ENCODE results near the gene MBNL3.

MBNL3 gene

DNA sequence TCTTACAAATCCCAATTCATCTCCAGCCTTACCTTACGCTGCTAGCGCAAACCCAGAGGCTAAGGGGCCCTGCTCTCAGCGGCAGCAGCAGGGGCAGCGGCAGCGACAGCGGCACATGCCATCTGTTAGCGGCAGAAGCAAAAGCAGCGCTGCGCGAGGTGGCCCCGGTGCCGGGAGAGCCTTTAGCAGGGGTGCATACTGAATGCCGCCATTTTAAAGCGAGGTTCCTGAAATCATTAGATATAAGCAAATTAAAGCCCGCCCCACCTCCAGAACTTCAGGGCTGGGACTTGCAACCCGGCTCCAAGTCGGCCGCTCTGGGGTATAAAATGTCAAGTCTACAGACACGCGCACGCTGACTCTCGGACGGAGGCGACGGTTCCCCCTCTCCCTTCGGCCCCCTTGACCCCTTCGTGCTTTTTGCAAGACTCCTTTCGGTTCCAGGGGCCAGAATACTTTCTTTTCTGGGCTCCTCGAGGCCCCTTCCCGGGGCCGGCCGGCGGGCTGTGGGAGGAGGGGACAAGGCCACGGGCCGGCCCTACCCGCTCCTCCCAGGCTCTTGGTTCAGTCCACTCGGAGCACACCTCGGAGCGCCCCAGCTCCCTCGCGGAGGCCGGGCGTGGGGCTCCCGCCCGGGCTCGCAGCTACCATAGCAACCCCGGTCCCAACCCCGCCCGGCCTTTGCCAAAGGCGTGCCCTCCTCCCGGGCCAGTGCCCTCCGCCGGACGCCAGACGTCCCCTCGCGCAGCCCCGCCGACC lies at the start of gene MBNL3:
TSS of gene MBNL3 (minus strand) at position 220 of the 759 bp plus-strand sequence. CDS start 49,427 bp downstream, outside the sequence.
- H3K4me3 ChIP-seq (ENCODE audit: low read depth, low read length) = peak within 1 kb of the TSS; percentile 57
- no peak for DNase-seq (ENCODE audit: low read depth)

- DNase-seq (ENCODE audit: low read depth) = no peak
- H3K4me3 ChIP-seq (ENCODE audit: low read depth, low read length) = no peak overlapping the region
Measured at GRCh38 chrX:132533409-132533808, 44.6 kb upstream of the MBNL3 start.

GRCh38 chrX:132532913-132533312 lies 44.1 kb upstream of the MBNL3 start:
- DNase-seq (ENCODE audit: low read depth) = peak; percentile 8
- H3K4me3 ChIP-seq (ENCODE audit: low read depth, low read length) = no peak overlapping the region

- no peak for DNase-seq (ENCODE audit: low read depth)
- H3K4me3 ChIP-seq (ENCODE audit: low read depth, low read length) = no peak overlapping the region
Measured at GRCh38 chrX:132532097-132532496, 43.3 kb upstream of the MBNL3 start.

DNA sequence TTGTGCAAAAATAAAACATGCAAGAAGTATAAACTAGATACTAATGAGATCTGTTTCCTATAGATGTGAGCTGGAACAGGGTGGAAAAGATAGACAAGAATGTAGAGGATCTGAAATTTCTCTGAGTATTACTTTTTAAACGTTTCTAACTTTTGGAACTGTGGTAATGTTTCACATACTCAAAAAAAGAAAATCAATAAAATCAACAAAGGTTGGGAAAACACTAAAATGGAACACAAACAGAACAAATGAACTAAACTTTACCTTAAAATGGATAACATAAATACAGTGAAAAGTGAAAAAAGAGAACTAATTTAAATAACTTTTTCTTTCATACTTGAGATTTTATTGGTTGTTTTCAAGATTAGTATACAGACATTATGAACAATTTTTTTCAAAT lies 32.0 kb upstream of the MBNL3 start:
- DNase-seq (ENCODE audit: low read depth) = no peak
- no peak overlapping the region for H3K4me3 ChIP-seq (ENCODE audit: low read depth, low read length)

- H3K4me3 ChIP-seq (ENCODE audit: low read depth, low read length) = no peak overlapping the region
- no peak for DNase-seq (ENCODE audit: low read depth)
Measured at GRCh38 chrX:132520213-132520612, 31.4 kb upstream of the MBNL3 start.

- no peak for DNase-seq (ENCODE audit: low read depth)
- no peak overlapping the region for H3K4me3 ChIP-seq (ENCODE audit: low read depth, low read length)
Measured at GRCh38 chrX:132518401-132518800, 29.6 kb upstream of the MBNL3 start.

DNA sequence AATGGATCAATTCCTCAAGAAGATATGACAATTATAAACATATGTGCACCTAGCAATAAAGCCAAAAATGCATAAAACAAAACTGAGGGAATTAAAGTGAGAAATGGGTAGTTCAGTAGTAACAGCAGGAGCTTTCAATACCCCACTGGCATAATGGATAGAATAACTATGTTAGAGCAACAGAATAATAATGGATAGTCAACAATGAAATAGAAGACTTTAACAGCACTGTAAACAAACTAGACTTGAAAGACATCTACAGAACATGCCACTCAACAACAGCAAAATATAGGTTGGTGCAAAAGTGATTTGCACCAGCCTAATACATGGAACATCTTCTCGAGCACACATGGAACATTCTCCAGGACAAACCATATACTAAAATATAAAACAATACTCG lies 20.0 kb upstream of the MBNL3 start:
- no peak overlapping the region for H3K4me3 ChIP-seq (ENCODE audit: low read depth, low read length)
- no peak for DNase-seq (ENCODE audit: low read depth)

DNA sequence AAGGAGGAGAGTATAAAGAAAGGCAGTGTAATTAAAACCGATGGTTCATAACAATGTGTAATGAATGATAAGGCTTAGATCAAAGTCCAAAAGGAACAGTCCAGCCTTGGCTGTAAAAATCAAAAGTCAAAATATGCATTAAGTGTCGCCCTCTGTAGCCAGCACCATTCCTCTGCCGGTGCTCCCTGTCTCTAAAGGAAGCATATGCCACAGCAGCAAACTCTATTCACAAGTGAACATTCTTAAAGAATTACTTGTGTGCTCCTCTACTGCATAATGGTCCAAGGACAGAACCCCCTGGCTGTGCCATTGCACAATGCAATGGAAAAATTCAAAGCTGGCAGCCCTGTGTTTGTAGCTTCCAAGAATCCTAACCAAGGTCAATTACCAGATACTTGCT lies 16.3 kb upstream of the MBNL3 start:
- DNase-seq (ENCODE audit: low read depth) = peak; percentile 36
- H3K4me3 ChIP-seq (ENCODE audit: low read depth, low read length) = no peak overlapping the region

- no peak for DNase-seq (ENCODE audit: low read depth)
- no peak overlapping the region for H3K4me3 ChIP-seq (ENCODE audit: low read depth, low read length)
Measured at GRCh38 chrX:132504417-132504816, 15.6 kb upstream of the MBNL3 start.

DNA sequence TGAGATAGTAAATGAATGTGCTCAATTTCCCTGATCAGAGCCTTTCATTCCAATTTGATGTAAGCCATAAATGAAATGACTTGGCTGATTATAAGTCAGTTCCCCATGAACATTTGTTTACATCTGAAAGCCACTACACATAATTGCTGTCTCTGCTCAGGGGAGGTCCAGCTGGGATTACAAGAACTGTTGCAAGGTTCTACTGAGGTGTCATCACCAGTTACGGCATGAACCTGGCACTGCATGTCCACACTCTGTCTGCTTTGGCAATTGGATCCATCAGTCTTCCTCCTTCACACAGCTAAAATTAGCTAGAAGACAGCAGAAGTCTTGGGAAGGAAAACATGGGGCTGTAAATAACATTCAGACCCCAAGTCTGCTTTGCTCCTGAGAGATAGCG lies 12.8 kb upstream of the MBNL3 start:
- no peak overlapping the region for H3K4me3 ChIP-seq (ENCODE audit: low read depth, low read length)
- DNase-seq (ENCODE audit: low read depth) = no peak

DNA sequence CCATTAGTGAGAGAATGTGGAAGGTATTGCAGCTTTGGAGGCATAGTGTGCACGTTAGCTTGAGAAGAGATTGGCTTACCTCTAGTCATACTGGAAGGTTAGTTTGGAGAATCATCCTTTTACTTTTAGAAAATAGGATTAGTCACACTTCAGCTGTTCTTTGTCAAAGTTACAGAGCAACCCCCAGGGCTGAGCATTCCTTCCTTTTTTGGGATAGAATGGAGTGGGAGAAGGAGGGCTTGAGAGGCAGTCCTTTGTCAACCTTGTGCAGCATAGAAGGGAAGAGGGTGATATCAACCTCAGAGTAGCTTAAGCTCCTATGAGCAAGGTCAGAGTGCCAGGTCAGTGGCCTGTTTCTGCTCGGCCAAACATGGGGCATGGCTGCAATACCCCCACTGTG lies 8.6 kb upstream of the MBNL3 start:
- no peak for DNase-seq (ENCODE audit: low read depth)
- no peak overlapping the region for H3K4me3 ChIP-seq (ENCODE audit: low read depth, low read length)

DNA sequence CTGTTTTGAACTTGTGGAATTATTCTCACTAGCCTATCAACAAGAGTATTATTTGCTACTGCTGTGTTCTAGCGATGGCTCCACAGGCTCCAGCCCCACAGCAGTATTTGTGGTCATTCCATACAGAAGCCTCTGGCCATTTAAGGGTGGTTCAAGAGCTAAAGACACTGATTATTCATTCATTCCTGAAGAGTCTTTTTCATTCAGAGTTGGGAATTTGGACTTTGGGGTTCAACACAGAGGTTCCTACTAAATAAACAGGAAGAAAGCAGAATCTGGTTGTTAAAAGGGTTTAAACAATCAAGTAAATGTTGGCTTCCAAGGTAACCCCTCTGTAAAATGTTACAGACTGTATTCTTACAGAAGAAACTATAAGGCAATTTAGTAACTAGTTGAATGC lies 4.3 kb upstream of the MBNL3 start:
- no peak overlapping the region for H3K4me3 ChIP-seq (ENCODE audit: low read depth, low read length)
- no peak for DNase-seq (ENCODE audit: low read depth)

GRCh38 chrX:132491191-132491590 lies 2.4 kb upstream of the MBNL3 start:
- no peak overlapping the region for H3K4me3 ChIP-seq (ENCODE audit: low read depth, low read length)
- no peak for DNase-seq (ENCODE audit: low read depth)

DNA sequence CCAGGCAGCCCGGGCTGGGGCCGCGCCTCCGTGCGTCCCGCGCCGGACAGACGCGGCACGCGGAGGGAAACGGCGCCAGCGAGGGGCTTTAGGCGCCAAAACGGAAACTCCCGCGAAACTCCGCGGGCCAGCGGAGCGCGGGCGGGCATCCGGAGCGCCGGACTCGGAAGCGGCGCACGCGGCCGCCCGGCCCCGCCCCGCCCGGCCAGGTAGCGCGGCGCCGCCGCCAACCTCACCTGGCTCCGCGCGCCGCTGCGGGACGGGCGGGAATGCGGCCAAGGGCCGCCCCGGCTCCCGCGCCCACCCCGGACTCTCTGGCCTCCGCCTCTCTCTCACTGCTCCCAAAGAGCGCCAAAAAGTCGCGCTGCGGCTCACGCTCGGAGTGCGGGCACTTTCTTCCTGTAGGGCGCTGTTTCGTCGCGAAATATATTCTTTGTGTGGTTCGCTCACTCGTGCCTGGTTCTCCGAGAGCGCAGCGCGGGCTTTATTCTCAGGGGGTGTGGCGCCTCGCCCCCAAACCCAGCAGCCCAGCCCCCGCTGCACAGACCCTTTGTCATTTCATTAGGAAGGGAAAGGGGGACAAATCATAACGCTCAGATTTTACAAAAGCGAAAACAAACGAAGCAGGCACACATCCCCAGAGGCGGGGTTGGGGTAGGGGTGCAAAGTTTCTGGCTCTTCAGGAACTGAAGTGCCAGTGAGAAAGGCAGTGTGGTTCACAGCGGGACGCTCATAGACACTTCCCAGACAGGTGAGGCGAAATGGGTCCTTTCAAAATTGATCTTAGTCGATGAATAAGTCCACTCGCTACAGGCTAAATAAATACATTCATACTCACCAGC lies 961 bp upstream of the MBNL3 start:
- no peak for DNase-seq (ENCODE audit: low read depth)
- peak overlapping the region; percentile 57 for H3K4me3 ChIP-seq (ENCODE audit: low read depth, low read length)

GRCh38 chrX:132488180-132488705 lies 595 bp downstream of the MBNL3 start:
- H3K4me3 ChIP-seq (ENCODE audit: low read depth, low read length) = peak overlapping the region; percentile 57
- no peak for DNase-seq (ENCODE audit: low read depth)

DNA sequence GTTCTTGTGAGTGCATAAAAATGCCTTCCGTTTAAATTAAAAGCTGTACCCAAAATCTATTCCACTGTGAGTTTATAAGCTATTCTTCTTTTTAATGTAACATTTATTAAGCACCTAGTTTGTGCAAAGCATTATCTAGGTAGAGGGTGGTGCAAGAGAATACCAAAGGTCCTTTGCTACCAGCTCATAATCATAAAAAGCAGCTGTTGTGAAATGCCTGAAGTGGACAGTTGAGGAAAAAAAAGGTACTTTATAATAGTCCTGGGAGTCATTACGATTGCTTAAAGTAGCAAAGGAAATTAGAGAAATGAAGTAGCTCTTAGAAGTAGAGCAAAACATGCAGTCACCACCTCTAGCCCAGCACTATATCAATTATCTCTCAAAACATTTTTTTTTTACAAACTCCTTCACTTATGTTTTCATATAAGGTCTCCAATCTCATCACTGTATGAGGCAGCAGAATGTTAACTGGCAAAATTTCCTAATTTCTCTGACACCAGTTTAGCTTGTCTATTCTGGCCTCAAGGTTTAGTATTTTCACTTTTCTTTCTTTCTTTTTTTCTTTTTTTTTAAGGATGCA lies 2.1 kb downstream of the MBNL3 start:
- no peak for DNase-seq (ENCODE audit: low read depth)
- H3K4me3 ChIP-seq (ENCODE audit: low read depth, low read length) = no peak overlapping the region

- H3K4me3 ChIP-seq (ENCODE audit: low read depth, low read length) = no peak overlapping the region
- no peak for DNase-seq (ENCODE audit: low read depth)
Measured at GRCh38 chrX:132483951-132484350, 4.9 kb downstream of the MBNL3 start.

- H3K4me3 ChIP-seq (ENCODE audit: low read depth, low read length) = no peak overlapping the region
- DNase-seq (ENCODE audit: low read depth) = no peak
Measured at GRCh38 chrX:132483488-132483887, 5.3 kb downstream of the MBNL3 start.

GRCh38 chrX:132482632-132483031 lies 6.2 kb downstream of the MBNL3 start:
- DNase-seq (ENCODE audit: low read depth) = no peak
- no peak overlapping the region for H3K4me3 ChIP-seq (ENCODE audit: low read depth, low read length)
